Measurements from ENCODE around the gene WWP2.

DNA sequence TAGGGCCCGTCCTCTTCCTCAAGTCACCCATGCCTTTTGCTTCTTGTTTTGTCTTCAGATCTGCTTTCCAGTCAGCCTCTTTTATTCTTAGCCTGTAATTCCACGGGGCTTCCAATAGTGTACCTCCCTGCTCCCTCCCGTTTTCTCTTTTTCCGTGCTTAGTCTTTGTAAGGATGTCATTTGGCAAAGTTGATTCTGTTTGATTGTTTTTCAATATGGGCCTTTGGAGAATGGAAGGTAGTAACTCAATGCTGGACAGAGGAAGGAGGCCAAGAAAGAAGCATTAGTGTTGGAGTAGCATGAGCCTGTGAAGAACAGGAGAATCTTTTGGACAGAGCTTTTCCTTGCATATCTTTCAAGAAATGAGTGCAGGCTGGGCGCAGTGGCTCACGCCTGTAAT, 6.5 kb downstream of the WWP2 start:
- TF ChIP-seq CTCF (optimal IDR thresholded peaks at IDR 0.05 in 1 of 3, IDR thresholded peaks at IDR 0.05 in 1 of 3, conservative IDR thresholded peaks at IDR 0.05 in 1 of 3; ENCODE audit: extremely low read depth in 1 of 3, insufficient read depth in 2 of 3, low read length in 3 of 3) (no peak), EZH2 (IDR thresholded peaks at IDR 0.05; ENCODE audit: low read length) (no peak)

Measured in keratinocyte (primary cell).